ENCODE measurements around the gene FBXO47. TPM values are rescaled to one million over a fixed set of nuclear protein-coding genes. Genes with fewer than 3 reads are reported as not detected.

Gene FBXO47
- total RNA-seq, 1 donor from 2014 or later = not detected

- Mint-ChIP-seq H3K4me3 (ENCODE audit: unreplicated experiment) (no peak overlapping the region), H3K36me3 (ENCODE audit: low read depth) (peaks cover 9% of the 10 kb centered on the region), H3K4me1 (ENCODE audit: low read depth) (no peaks in the 10 kb centered on the region), H3K9me3 (ENCODE audit: low read depth) (peaks cover 17% of the 10 kb centered on the region), H3K27ac (ENCODE audit: unreplicated experiment) (no peak overlapping the region), H3K27me3 (ENCODE audit: low read depth) (no peaks in the 10 kb centered on the region)
- no peak for DNase-seq (ENCODE audit: low spot score)
- no peak for TF ChIP-seq CTCF (IDR thresholded peaks at IDR 0.05)
Observed at GRCh38 chr17:38994026-38994425, 26.8 kb upstream of the FBXO47 start.

- no peaks in the 10 kb centered on the region for H3K9me3 Mint-ChIP-seq (ENCODE audit: low read depth)
- no peak overlapping the region for H3K27ac Mint-ChIP-seq (ENCODE audit: unreplicated experiment)
- DNase-seq (ENCODE audit: low spot score) = no peak
- no peaks in the 10 kb centered on the region for H3K27me3 Mint-ChIP-seq (ENCODE audit: low read depth)
- peaks cover 31% of the 10 kb centered on the region for H3K4me1 Mint-ChIP-seq (ENCODE audit: low read depth)
- no peak overlapping the region for H3K4me3 Mint-ChIP-seq (ENCODE audit: unreplicated experiment)
- TF ChIP-seq CTCF (IDR thresholded peaks at IDR 0.05) = no peak
- no peaks in the 10 kb centered on the region for H3K36me3 Mint-ChIP-seq (ENCODE audit: low read depth)
Observed at GRCh38 chr17:38984666-38985065, 17.5 kb upstream of the FBXO47 start.

GRCh38 chr17:38982858-38983746 lies 15.9 kb upstream of the FBXO47 start:
- DNase-seq (ENCODE audit: low spot score) = no peak
- H3K4me3 Mint-ChIP-seq (ENCODE audit: unreplicated experiment) = no peak overlapping the region

GRCh38 chr17:38981636-38982035 lies 14.4 kb upstream of the FBXO47 start:
- no peak for DNase-seq (ENCODE audit: low spot score)
- H3K4me3 Mint-ChIP-seq (ENCODE audit: unreplicated experiment) = no peak overlapping the region
- no peaks in the 10 kb centered on the region for H3K9me3 Mint-ChIP-seq (ENCODE audit: low read depth)
- peak overlapping the region; percentile 91 for H3K27ac Mint-ChIP-seq (ENCODE audit: unreplicated experiment)
- H3K4me1 Mint-ChIP-seq (ENCODE audit: low read depth) = peaks cover 31% of the 10 kb centered on the region
- no peak for TF ChIP-seq CTCF (IDR thresholded peaks at IDR 0.05)
- H3K27me3 Mint-ChIP-seq (ENCODE audit: low read depth) = no peaks in the 10 kb centered on the region
- H3K36me3 Mint-ChIP-seq (ENCODE audit: low read depth) = no peaks in the 10 kb centered on the region

More at GRCh38 chr17:38982858-38983746, 15.9 kb upstream of the FBXO47 start:
- H3K27me3 Mint-ChIP-seq (ENCODE audit: low read depth) = no peaks in the 10 kb centered on the region
- peak; percentile 93 for TF ChIP-seq CTCF (IDR thresholded peaks at IDR 0.05)
- H3K27ac Mint-ChIP-seq (ENCODE audit: unreplicated experiment) = peak overlapping the region; percentile 81
- no peaks in the 10 kb centered on the region for H3K9me3 Mint-ChIP-seq (ENCODE audit: low read depth)
- H3K36me3 Mint-ChIP-seq (ENCODE audit: low read depth) = no peaks in the 10 kb centered on the region
- peaks cover 31% of the 10 kb centered on the region for H3K4me1 Mint-ChIP-seq (ENCODE audit: low read depth)

- no peaks in the 10 kb centered on the region for H3K9me3 Mint-ChIP-seq (ENCODE audit: low read depth)
- DNase-seq (ENCODE audit: low spot score) = no peak
- H3K4me3 Mint-ChIP-seq (ENCODE audit: unreplicated experiment) = peak overlapping the region; percentile 10
- peaks cover 31% of the 10 kb centered on the region for H3K4me1 Mint-ChIP-seq (ENCODE audit: low read depth)
- H3K27ac Mint-ChIP-seq (ENCODE audit: unreplicated experiment) = peak overlapping the region; percentile 91
- TF ChIP-seq CTCF (IDR thresholded peaks at IDR 0.05) = no peak
- H3K27me3 Mint-ChIP-seq (ENCODE audit: low read depth) = no peaks in the 10 kb centered on the region
- H3K36me3 Mint-ChIP-seq (ENCODE audit: low read depth) = no peaks in the 10 kb centered on the region
Observed at GRCh38 chr17:38980490-38981217, 13.5 kb upstream of the FBXO47 start.
